WERI-Rb-1 (cell line): ENCODE data around the gene PKDCC.

Experiments used
- DNase-seq: peaks from one replicate; pipeline ENCODE4 v3.0.0-alpha.2; 2020
- H3K27ac ChIP-seq: fragments of 250-450 bp; sonication (Bioruptor Pico); 2 replicates; pipeline ENCODE4 v1.5.1; 2020; ENCODE audit warnings: mild to moderate bottlenecking, moderate library complexity
- H3K27me3 ChIP-seq: fragments of 250-450 bp; sonication (Bioruptor Pico); 2 replicates; pipeline ENCODE4 v1.5.1; 2021; ENCODE audit warnings: mild to moderate bottlenecking, low read depth, moderate library complexity; ENCODE audit not compliant: insufficient read depth, severe bottlenecking
- H3K36me3 ChIP-seq: fragments of 250-450 bp; sonication (Bioruptor Pico); 2 replicates; pipeline ENCODE4 v1.5.1; 2020; ENCODE audit warnings: mild to moderate bottlenecking, moderate library complexity
- H3K4me3 ChIP-seq: 2 replicates; pipeline ENCODE4 v1.5.1; 2011; ENCODE audit warnings: low read depth, mild to moderate bottlenecking, control low read depth, low read length
- H3K9me3 ChIP-seq: fragments of 250-450 bp; sonication (Bioruptor Pico); 2 replicates; pipeline ENCODE4 v1.5.1; 2021; ENCODE audit warnings: mild to moderate bottlenecking, moderate library complexity; ENCODE audit not compliant: severe bottlenecking
- TF ChIP-seq, protein P1 (sequence below): IDR thresholded peaks from 2 replicates; pipeline ENCODE4 v1.5.1; 2011; ENCODE audit warnings: low read depth, mild to moderate bottlenecking, control low read depth, inconsistent platforms, low read length

The PKDCC gene

DNA sequence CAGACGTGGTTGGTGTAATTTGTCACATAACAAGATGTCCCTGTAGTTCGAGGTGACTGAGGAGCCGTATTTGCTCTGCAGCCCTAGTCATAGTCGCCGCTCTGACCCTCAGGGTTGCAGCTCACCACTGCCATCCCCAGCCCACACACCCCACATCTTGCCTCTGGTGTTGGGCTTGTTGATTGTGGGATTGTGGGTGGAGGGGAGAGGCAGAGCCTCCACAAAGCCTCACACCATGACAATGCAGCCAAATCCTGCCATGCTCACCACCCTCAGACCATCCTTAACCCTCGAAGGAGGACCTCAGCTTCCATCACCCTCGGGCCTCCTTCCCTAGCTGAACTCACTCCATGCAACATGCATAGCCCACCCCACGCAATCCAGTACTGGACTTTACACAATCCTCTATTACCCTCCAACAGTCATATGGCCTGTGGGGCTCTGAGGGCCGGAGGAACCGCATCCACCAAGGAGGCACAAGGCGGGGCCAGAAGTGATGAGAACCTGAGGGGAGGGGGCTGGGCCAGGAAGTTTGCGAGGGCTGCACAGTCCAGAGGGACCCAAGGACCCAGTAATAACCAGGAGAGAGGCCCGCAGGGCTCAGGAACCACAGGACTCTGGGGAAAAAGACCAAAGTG lies 11.6 kb downstream of the PKDCC start:
- no peaks in the 10 kb centered on the region for H3K36me3 ChIP-seq
- DNase-seq = no peak
- TF ChIP-seq, protein P1, sequence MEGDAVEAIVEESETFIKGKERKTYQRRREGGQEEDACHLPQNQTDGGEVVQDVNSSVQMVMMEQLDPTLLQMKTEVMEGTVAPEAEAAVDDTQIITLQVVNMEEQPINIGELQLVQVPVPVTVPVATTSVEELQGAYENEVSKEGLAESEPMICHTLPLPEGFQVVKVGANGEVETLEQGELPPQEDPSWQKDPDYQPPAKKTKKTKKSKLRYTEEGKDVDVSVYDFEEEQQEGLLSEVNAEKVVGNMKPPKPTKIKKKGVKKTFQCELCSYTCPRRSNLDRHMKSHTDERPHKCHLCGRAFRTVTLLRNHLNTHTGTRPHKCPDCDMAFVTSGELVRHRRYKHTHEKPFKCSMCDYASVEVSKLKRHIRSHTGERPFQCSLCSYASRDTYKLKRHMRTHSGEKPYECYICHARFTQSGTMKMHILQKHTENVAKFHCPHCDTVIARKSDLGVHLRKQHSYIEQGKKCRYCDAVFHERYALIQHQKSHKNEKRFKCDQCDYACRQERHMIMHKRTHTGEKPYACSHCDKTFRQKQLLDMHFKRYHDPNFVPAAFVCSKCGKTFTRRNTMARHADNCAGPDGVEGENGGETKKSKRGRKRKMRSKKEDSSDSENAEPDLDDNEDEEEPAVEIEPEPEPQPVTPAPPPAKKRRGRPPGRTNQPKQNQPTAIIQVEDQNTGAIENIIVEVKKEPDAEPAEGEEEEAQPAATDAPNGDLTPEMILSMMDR = no peak
- peaks cover 11% of the 10 kb centered on the region for H3K27me3 ChIP-seq
- H3K27ac ChIP-seq = no peak overlapping the region
- H3K4me3 ChIP-seq = no peak overlapping the region
- H3K9me3 ChIP-seq = no peaks in the 10 kb centered on the region

DNA sequence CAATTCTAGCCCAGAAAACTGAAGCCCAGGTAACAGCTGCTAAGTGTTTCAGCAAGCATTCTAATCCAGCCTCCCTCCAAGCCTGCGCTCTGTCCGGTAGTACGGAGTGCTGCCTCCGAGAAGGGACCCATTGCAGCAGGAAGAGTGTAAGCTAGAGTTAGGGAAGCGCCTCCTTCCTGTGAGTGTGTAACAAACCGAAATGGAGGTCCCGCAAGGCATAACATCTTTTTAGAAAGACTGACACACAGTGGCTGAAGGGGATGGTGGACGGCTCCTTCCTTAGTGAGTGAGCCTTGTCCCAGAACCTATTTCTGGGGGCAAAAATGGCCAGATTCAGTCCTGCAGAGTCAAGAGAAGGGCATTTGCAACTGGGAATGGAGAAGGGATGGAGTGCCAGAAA lies 12.2 kb downstream of the PKDCC start:
- Histone ChIP-seq H3K9me3 (no peaks in the 10 kb centered on the region), H3K4me3 (no peak overlapping the region), H3K36me3 (no peaks in the 10 kb centered on the region), H3K27me3 (peaks cover 11% of the 10 kb centered on the region), H3K27ac (no peak overlapping the region)
- TF ChIP-seq, protein P1 = no peak
- DNase-seq = no peak

DNA sequence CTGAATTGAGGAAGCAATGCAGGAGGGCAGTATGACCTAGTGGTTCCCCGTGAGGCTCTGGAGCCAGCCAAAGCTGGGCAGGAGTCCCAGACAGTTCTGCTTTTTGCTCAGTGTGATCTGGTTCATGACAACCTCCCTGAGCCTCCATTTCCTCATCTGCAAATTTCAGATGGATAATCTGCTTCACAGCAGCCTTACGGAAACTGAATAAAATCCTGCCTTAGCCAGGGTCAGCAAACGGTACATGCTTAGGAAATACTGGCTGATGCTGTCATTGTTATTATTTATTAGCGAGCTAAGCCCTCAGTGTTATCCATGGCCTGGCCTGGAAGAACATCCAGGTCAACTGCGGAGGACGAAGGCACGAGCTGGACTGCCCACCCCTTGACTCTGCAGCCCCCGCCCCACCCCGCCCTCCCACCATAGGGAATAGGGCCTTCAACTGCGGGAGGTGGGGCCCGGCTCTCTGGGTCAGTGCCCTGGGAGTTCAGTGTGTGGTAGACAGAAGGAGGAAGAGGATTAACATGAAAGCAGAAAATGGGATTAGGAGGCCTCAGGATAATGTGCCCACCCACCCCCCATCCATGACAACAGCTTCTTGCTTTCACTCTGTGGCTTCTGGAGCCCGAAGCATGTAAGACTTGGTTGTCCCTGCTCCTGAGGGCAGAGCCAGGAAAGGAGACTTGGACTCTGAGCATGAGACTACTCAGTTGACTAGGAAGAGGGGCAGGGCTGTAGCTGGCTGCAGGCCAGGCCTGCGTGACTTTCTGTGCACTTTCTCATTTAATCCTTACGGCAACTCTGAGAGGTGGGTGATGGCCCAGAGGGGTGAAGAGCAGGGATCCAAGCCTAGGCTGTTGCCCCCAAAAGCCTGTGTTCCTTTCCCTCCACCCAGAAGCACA lies 13.1 kb downstream of the PKDCC start:
- Histone ChIP-seq H3K27me3 (peaks cover 11% of the 10 kb centered on the region), H3K9me3 (no peaks in the 10 kb centered on the region), H3K4me3 (peak overlapping the region; percentile 10; the same call in 1 of the 2 replicates), H3K36me3 (no peaks in the 10 kb centered on the region), H3K27ac (no peak overlapping the region)
- DNase-seq = peak; percentile 95
- TF ChIP-seq, protein P1 = no peak

DNA sequence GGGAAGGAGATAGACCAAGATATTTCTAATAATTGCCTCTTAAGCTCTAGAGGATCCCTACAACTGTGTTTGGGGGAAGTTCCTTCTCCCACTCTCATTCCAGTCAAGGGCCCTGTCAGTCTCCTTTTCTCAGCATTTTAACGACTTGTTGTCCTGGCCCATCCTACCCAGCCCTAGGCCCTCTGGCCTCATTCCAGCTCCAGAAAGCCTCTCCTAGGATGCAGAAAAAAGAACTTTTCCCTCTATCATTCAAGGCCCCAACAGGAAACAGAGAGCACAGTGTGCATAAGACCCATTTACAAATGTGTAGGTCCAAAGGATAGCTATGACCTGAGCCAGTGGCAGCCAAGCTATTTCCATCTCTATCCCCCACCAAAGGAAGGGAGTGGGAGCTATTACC lies 14.0 kb downstream of the PKDCC start:
- Histone ChIP-seq H3K27ac (no peak overlapping the region), H3K36me3 (no peaks in the 10 kb centered on the region), H3K4me3 (no peak overlapping the region), H3K27me3 (peaks cover 11% of the 10 kb centered on the region), H3K9me3 (no peaks in the 10 kb centered on the region)
- DNase-seq = no peak
- TF ChIP-seq, protein P1 = no peak

DNA sequence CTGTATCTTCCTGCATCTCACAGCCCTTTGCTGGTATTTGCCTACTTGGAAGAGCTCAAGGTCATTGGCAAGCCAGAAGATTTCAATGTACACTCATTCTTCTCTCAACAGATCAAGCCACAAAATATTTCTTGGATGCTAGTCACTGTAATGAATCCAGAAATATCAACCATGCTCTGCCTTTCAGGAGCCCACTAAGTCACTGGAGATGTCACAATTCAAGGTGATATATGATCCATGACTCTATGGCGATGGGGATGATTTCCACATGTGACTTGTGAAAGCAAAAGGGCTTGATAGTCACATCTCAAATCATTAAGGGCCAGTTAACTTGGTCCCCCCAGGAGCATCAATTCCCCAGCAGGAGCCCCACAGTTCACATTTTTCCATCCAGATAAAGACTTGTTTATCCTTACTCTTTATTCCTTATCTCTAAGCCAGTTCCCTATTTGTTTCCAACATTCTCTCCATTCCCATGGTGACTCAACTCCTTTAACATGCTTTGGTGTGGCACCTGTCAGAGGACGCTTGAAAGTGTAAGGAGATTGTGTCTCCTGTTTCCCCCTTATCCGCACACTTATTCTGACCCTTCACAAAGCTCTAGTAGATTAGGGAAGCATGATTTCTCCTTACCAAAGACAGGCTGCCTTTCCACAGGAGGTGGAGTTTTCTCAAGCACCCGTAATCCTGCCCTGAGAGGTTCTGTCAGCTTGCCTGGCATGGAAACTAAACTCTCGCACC lies 15.8 kb downstream of the PKDCC start:
- Histone ChIP-seq H3K36me3 (no peaks in the 10 kb centered on the region), H3K4me3 (no peak overlapping the region; the same call in 1 of the 2 replicates), H3K27me3 (peaks cover 11% of the 10 kb centered on the region), H3K9me3 (no peaks in the 10 kb centered on the region), H3K27ac (no peak overlapping the region)
- TF ChIP-seq, protein P1 = no peak
- DNase-seq = peak; percentile 64
